ENCODE results near the gene GALNT15.
A peak's percentile ranks its signal among the peaks of the same experiment; 100 is the strongest.

DNA sequence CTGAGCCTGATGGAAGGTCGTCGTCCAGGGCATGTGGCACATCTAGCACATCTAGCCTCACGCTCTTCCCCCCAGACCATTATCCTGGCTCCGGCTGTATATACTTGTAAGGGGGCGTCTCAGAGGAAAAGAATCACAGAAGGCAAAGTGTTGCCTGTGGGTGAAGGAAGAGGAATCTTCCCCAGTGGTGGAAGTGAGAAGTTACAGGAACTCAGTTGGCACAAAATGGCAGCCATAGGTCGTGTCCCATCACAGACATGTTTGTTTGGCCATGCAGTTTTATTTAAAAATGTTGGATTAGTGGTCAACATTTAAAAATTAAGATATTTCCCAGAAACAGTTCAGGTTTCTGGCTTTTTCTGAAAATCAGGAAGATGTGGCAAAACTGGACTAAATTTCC is 13.6 kb downstream of the GALNT15 start:
- peak in 1 of 5 experiments; percentile 24 for TF ChIP-seq CTCF (IDR thresholded peaks at IDR 0.05)
- no peak for TF ChIP-seq EP300 (IDR thresholded peaks at IDR 0.05)
- no peak for TF ChIP-seq POLR2A (IDR thresholded peaks at IDR 0.05)

All from tibial nerve (tissue), 4 donors.